HT-29 (cell line): ENCODE data around the gene KMT2B. TPM values are rescaled to one million over a fixed set of nuclear protein-coding genes. Genes with fewer than 3 reads are reported as not detected.

Source experiments
- DNase-seq: peaks from one replicate; pipeline ENCODE4 v3.0.0-alpha.2; 2015; ENCODE audit warnings: low spot score
- total RNA-seq: library from RNA; depleted of rRNA; stranded (reverse); fragments of >200 nt; shearing (Covaris generic); gene quantifications from 2 replicates; pipeline ENCODE4 v1.2.3, GENCODE V29; 2014; rRNA removed

Gene KMT2B
- total RNA-seq, 1 experiment from 2014 or later: 29.3 TPM

DNA sequence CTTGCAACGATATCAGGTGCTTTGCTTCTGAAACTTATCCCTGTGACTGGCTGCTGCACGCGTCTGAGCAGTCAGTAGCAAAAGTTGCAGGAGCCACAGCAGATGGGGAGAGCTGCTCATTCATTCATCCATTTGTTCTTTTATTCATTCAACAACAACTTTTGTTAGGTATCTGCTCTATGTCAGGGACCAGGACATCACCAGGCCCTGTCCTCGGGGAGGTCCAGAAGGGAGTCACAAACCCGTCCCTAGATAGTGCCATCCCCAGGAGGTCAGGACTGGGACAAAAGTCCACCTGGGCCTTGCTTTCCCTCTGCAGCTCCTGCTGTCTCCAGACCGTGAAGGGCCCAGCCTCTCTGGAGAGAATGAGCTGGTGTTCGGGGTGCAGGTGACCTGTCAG is 60.2 kb downstream of the KMT2B start:
- DNase-seq: no peak

DNA sequence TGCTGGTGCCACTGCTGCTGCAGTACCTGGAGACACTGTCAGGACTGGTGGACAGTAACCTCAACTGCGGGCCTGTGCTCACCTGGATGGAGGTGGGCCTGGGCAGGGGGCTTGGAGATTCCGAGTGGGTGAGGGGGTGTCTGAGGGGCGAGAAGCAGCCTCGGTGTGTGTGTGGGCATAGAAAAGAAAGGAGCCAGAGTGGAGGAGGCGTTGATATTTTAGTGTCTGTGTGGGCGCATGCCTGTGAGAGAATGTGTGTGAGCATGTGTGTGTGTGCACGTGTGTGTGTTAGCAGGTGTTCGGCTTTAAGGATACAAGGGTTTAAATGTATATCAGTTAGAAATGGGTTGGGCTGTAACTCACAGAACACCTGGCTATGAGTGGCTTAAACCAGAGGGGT is 61.2 kb downstream of the KMT2B start:
- DNase-seq: no peak

GRCh38 chr19:35780058-35780457 is 62.3 kb downstream of the KMT2B start:
- DNase-seq: no peak

GRCh38 chr19:35780717-35781116 is 62.9 kb downstream of the KMT2B start:
- no peak for DNase-seq

GRCh38 chr19:35781650-35782049 is 63.8 kb downstream of the KMT2B start:
- no peak for DNase-seq

DNA sequence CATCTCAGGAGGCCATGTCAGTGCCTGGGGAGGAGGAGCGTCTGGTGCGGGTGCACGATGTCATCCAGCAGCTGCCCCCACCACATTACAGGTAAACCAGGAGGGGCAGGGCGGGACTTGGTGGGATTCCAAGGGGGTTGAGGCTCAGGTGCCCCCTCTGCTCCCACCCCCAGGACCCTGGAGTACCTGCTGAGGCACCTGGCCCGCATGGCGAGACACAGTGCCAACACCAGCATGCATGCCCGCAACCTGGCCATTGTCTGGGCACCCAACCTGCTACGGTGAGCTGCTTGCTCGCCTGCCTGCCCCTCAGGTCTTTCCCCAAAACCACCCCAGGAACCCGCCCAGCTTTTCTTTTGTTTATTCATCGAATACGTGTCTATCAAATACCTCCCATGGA is 64.8 kb downstream of the KMT2B start:
- no peak for DNase-seq

DNA sequence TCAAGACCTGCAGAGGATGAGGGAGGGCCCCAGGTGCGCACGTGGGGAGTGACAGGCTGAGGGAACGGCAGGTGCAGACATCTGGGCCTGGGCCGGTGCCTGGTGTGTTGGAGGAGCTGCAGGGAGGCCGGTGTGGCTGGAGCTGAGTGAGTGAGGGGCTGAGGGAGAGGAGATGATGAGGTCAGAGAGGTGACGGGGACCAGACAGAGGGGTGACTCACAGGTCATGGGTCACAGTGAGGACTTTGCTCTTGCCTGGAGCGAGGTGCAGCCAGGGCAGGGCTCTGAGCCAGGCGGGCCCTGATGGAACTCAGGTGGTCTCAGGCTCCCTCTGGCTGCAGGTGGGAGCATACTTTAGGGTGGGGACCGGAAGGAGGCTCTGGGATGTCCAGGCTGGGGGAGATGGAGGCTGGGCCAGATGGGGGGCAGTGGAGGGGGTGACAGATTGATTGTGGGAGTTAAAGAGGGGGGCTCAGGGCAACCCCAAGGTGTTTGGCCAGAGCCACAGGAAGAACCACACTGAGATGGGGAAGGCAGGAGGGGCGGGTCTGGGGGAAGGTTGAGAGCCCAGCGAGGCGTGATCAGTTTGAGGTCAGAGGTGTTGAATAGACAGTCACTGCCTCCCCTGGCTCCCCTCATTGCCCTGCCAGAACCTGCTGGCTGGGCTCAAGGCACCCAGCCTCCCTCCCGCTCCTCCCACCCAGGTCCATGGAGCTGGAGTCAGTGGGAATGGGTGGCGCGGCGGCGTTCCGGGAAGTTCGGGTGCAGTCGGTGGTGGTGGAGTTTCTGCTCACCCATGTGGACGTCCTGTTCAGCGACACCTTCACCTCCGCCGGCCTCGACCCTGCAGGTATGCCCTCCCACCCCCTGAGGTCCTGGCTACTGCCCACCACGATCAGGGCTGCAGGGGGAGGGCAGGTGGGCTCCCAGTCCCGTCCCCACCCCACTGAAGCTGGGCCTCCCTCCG is 65.9 kb downstream of the KMT2B start:
- no peak for DNase-seq

GRCh38 chr19:35784503-35785338 is 66.9 kb downstream of the KMT2B start:
- DNase-seq: no peak

DNA sequence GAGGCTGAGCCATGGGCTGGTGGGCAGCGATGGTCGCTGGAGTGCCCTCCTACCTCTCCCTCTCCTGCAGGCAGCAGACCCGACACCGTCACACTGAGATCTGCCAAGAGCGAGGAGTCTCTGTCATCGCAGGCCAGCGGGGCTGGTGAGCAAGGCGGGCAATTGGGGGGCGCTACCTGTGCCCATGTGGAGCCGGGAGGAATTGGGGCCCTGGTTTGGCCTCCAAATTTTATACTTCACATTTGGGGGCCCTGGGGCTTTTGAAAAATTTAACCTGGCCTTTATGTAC is 67.5 kb downstream of the KMT2B start:
- no peak for DNase-seq

DNA sequence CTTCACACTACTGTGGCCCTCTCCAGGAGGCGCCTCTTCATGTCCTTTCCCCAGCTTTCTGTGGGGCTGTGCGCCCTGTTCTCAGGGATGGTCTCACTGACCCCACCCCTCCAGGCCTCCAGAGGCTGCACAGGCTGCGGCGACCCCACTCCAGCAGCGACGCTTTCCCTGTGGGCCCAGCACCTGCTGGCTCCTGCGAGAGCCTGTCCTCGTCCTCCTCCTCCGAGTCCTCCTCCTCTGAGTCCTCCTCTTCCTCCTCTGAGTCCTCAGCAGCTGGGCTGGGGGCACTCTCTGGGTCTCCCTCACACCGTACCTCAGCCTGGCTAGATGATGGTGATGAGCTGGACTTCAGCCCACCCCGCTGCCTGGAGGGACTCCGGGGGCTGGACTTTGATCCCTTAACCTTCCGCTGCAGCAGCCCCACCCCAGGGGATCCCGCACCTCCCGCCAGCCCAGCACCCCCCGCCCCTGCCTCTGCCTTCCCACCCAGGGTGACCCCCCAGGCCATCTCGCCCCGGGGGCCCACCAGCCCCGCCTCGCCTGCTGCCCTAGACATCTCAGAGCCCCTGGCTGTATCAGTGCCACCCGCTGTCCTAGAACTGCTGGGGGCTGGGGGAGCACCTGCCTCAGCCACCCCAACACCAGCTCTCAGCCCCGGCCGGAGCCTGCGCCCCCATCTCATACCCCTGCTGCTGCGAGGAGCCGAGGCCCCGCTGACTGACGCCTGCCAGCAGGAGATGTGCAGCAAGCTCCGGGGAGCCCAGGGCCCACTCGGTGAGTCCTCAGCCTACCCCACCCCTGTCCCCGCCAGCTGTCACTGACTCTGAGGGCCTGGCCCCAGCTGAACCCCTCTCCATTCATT is 68.7 kb downstream of the KMT2B start:
- DNase-seq: no peak

- no peak for DNase-seq
Observed at GRCh38 chr19:35787227-35787799, 69.5 kb downstream of the KMT2B start.

Other genes starting within 250 kb of the KMT2B start
- gene KRTDAP, start 227.5 kb upstream of the KMT2B start, total RNA-seq: not detected in 2 replicates
- 7.0 and 8.6 TPM in 2 replicates for gene DMKN, start 204.4 kb upstream of the KMT2B start, total RNA-seq
- not detected in 2 replicates for gene SBSN, start 189.7 kb upstream of the KMT2B start, total RNA-seq
- gene GAPDHS, start 184.5 kb upstream of the KMT2B start, total RNA-seq: not detected in 2 replicates
- gene TMEM147, start 172.4 kb upstream of the KMT2B start, total RNA-seq: 184 and 206 TPM in 2 replicates
- 0.13 TPM in 1 of 2 replicates, not detected in the other for gene ATP4A, start 154.3 kb upstream of the KMT2B start, total RNA-seq
- gene PMIS2, start 131.8 kb upstream of the KMT2B start, total RNA-seq: not detected in 2 replicates
- gene HAUS5, start 105.3 kb upstream of the KMT2B start, total RNA-seq: 71.8 and 75.9 TPM in 2 replicates
- gene RBM42, start 89.0 kb upstream of the KMT2B start, total RNA-seq: 218 and 225 TPM in 2 replicates
- gene ETV2, start 76.3 kb upstream of the KMT2B start, total RNA-seq: 2.0 and 3.5 TPM in 2 replicates
- 846 and 847 TPM in 2 replicates for gene COX6B1, start 69.7 kb upstream of the KMT2B start, total RNA-seq
- gene UPK1A, start 51.5 kb upstream of the KMT2B start, total RNA-seq: not detected in 2 replicates
- gene ZBTB32, start 13.4 kb upstream of the KMT2B start, total RNA-seq: not detected in 2 replicates
- gene IGFLR1, start 24.4 kb downstream of the KMT2B start, total RNA-seq: 10.0 and 13.4 TPM in 2 replicates
- 20.0 and 20.9 TPM in 2 replicates for gene U2AF1L4, start 27.4 kb downstream of the KMT2B start, total RNA-seq
- gene PSENEN, start 27.6 kb downstream of the KMT2B start, total RNA-seq: 76.2 and 77.0 TPM in 2 replicates
- gene LIN37, start 30.6 kb downstream of the KMT2B start, total RNA-seq: 13.8 and 15.5 TPM in 2 replicates
- not detected in 2 replicates for gene HSPB6, start 39.0 kb downstream of the KMT2B start, total RNA-seq
- gene PROSER3, start 40.2 kb downstream of the KMT2B start, total RNA-seq: 17.2 and 21.3 TPM in 2 replicates
- gene ARHGAP33, start 57.6 kb downstream of the KMT2B start, total RNA-seq: 4.0 and 57.4 TPM in 2 replicates
- not detected in 2 replicates for gene PRODH2, start 94.8 kb downstream of the KMT2B start, total RNA-seq
- gene NPHS1, start 134.5 kb downstream of the KMT2B start, total RNA-seq: not detected in 2 replicates
- not detected in 2 replicates for gene KIRREL2, start 138.9 kb downstream of the KMT2B start, total RNA-seq
- gene APLP1, start 150.6 kb downstream of the KMT2B start, total RNA-seq: 7.0 and 12.6 TPM in 2 replicates
- gene NFKBID, start 182.5 kb downstream of the KMT2B start, total RNA-seq: 26.6 and 31.0 TPM in 2 replicates
- 0.47 TPM in 1 of 2 replicates, not detected in the other for gene HCST, start 184.5 kb downstream of the KMT2B start, total RNA-seq
- not detected in 2 replicates for gene TYROBP, start 190.3 kb downstream of the KMT2B start, total RNA-seq
- 3.0 and 6.5 TPM in 2 replicates for gene LRFN3, start 218.4 kb downstream of the KMT2B start, total RNA-seq